ENCODE measurements around the gene TUBG1.
"Not testable (repeated sequence)": the region's sequence is repeated elsewhere in the genome, so short reads cannot be mapped to it uniquely, and the experiment has no call there.

Gene TUBG1

DNA sequence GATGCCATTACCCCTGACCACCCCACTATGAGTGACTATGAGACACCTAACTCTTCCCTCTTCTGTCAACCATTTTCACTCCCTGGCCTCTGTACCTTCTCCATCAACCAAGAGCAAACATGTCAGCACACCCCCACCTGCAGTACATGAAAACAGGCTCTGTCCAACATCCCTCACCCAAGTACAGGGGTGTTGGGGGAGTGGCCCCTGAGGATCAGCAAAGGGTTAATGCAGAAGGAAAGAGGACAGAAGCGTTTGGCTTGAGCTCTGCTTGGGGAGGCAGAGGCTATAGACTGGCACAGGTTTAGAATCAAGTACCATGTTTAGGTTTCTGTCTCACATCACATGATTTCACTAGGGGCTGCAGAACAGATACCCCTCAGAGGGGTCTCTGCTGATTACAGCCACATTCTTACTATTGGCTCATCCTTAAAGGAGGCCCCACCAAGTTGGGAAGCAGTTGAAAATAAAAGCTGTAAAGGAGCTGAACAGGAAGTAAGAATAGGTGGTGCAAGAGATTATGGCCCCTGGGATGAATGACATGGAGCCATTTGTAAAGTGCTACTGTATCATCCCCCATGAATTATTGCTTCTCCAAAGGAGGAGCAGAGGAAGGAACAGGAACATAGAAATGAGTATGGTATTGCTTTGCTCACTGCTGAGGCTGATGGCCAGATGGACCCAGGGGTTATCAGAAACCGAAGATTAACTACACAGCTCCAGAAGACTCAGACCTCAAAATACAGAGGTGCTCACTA, 29.5 kb upstream of the TUBG1 start:
- no peak for DNase-seq

GRCh38 chr17:42581744-42582270, 27.7 kb upstream of the TUBG1 start:
- no peak for DNase-seq

GRCh38 chr17:42584880-42585279, 24.6 kb upstream of the TUBG1 start:
- no peak for DNase-seq

DNA sequence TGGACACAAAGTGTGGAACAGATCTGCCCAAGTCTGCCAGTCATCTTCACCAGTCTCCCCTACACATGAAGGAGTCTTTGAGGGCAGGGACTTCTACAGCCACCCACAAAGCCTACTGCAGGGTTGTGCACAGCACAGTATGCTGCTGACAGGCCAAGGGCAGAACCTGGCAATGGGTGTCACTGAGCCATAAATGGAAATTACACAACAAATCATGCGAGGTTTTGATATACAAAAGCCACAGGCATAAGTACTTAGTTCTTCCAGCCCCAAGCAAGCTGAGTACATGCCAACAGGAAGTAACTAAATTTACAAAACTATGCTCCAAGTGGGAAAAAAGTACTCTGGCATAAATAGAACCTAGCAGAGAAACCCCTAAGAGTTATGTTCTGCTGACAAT, 24.1 kb upstream of the TUBG1 start:
- no peak for DNase-seq

DNA sequence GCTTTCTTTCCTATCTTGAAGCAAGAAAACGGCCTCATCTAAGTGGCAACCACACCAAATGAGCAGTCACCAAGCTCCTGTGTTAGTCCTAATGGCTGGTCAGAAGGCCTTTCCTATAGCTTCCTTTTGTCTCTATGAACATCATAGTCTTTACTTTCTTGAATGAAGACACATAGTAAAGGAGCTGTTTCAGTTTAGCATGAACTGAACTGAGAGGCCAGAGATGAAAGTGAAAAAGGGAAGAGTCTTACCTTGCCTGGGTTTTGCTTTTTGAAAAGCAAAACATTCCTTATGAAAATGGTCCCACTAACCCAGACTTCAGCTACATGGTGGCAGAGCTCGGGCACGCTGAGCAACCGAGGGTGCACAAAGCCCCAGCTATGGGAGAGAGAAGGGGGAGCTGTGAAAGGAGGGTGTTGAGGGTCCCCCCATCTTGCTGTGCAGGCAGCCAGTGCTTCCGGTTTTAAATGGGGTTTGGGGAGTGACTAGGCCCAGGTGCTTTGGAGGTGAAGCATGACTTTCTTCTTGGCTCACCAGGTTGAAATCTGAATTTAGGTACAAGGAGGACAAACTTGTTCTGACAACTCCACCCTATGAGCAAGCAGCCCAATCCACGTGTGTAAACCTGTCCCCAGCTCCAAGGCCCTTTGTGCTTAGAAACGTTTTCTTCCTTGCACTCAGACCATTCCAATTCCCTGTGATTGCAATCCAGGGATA, 22.8 kb upstream of the TUBG1 start:
- no peak for DNase-seq

GRCh38 chr17:42590886-42591285, 18.6 kb upstream of the TUBG1 start:
- DNase-seq: no peak

- DNase-seq: no peak
Measured at GRCh38 chr17:42591411-42591810, 18.1 kb upstream of the TUBG1 start.

DNA sequence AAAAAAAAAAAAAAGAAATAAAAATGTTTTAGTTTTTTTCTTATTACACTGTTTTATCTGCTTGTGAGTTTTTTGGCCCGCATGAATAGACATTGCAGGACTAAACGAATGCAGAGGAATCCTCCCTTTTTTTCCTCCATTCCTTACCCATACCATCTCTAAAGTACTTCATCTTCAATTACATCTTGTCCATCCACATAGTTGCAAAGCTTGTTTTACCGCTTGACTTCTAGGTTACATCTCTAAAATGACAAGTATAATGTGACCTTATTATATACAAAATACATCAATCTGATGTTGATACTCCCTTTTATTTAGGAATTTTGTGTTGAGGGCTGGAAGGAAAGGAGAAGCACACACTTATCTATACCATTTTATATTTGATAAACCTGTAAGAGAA, 13.1 kb upstream of the TUBG1 start:
- DNase-seq: no peak

DNA sequence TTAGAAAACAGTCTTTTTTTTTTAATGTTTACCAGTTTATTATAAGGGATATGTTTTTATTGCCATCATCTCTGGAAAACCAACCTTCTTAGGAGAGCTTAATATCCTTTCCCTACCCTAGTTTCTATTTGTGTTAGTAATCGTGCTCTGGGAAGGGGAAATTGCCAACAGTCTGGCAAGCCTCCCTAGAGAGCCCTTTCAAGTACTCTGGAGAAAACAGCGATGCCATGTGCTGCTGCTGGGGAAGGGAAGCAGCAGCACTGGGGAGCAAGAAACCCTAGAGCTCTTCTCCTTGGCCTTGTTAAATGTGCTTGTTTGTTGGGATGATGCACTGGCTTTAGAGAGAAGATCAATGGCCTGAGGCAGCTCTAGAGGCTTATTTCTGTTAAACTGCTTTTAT, 10.6 kb upstream of the TUBG1 start:
- DNase-seq: no peak

DNA sequence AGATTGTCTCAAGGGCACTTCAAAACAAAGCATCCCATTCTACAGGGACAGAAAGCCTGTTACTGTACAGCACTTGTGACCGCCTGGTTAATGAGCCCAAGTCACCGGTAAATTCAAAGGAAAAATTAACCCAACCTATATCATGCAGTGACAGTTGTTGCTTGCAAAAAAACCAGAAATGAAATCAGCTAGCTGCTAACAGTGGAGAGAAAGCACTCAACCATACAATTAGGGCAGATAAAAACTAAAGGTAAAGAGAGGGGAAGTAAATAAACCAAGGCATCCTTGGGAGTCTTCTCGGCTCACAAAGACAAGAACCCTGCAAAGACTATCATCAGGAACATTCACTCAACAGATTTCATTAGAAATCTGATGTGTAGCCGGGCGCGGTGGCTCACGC, 6.2 kb upstream of the TUBG1 start:
- no peak for DNase-seq

DNA sequence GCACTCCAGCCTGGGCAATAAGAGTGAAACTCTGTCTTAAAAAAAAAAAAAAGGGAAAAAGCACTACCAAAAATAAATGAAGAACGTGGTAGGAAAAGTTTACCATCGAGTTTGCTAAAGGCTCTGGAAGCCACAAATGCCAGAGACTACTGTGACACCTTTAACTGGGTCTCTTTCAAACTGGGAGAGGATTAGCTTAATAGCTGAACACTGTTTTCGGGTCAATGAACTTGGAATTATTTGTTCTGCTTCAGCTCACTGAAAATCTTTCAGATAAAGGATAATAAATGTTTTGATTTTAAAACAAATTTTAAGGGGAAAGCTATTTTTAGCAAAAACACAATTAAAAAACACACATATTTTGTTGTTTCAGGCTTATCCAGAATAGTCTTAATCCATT, 1.7 kb upstream of the TUBG1 start:
- no peak for DNase-seq

DNA sequence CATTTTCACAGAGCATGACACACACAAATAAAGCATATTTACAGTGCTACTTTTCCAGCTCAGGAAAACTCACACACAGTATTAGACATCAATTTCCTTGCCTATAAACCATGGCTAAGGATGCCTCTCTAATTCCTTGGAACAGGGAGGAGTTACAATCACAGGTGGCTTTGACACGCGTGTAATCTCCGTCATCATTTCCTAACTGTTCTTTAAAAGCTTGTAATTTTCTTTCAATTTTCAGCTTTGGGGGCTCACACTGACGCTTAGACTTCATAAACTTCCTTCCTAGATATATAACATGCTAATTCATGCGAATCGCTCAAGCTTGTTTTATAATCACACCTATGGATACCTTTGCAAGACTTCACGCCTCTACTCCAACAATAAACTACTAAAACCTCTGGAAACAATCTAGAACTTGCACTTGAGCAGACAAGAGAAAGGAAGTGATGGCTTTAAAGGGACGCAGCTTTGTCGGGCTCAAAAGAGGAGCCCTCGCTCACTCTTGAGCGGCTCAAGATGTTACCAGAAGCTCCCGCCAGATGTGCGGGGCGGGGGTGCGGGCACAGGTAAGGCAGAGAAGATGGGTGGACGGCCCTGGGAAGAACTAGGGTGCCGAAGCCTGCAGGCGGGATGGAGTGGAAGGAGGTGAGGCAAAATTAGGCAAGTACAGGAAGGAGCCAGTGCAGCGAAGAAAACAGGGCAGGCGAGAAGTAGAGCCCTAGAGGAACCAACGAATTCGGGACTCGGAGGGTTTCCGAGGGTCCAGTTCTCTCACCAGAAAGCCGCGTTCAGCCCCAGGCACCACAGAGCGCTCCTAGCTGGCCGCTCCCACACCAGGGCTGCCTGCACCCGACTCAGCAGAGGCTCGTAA, 940 bp upstream of the TUBG1 start:
- no peak for DNase-seq

GRCh38 chr17:42609814-42610801, 625 bp downstream of the TUBG1 start:
- peak; percentile 38 for DNase-seq

DNA sequence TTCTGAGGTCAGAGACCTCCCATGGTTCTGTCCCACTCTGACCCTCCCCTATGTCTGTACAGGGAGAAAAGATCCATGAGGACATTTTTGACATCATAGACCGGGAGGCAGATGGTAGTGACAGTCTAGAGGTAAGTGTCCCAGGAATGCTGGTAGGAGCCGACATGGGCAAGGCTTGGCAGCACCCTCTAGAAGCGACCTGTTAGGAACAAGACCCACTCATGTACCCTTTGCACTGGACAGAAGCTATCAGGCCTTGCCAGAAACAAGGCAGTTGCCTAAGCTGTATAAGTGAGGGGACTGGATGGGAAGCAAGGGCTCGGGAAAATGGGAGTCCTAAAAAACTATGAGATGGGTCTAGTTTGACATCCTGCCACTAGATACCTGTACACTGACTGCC, 2.5 kb downstream of the TUBG1 start:
- DNase-seq: no peak

- no peak for DNase-seq
Measured at GRCh38 chr17:42613699-42614295, 4.3 kb downstream of the TUBG1 start.

DNA sequence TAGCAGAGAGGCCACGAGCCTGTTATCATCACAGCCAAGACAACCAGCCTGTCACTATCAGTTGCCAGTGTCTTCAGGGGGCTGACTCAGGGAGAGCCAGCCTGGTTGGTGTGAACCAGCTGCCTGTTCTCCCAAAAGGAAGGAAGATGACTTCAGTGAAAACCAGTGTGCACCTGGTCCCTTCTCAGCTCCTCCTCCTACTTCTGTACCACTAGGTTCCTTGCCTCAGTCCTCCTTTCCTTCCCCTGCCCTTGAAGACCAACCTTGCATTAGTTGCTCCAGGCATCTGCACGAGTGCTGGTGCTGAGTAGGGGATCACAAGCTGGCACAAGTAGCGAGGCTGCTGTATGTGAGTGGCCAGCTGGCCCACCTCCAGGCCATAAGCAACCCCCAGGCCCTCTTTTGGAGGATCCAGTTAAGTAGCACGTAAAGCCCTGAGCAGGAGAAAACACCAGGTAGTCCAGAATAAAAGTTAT, 8.5 kb downstream of the TUBG1 start:
- no peak for DNase-seq

- no peak for DNase-seq
Measured at GRCh38 chr17:42618442-42619150, 9.1 kb downstream of the TUBG1 start.

GRCh38 chr17:42621987-42622386, 12.5 kb downstream of the TUBG1 start:
- DNase-seq: not testable (repeated sequence)

DNA sequence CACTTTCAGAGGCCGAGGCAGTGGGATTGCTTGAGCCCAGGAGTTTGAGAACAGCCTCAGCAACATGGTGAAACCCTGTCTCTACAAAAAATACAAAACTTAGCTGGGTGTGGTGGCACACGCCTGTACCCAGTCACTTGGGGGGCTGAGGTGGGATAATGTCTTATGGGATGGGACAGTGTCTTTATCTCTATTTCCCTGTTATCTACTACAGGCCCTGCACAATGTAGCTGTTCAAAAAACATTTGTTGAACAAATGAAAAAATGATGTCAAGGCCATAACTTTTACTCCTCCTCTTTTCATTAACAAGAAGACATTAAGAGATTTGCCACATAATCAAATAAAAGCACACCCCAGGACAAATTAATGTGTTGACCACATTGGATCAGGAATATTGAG, 13.8 kb downstream of the TUBG1 start:
- no peak for DNase-seq

DNA sequence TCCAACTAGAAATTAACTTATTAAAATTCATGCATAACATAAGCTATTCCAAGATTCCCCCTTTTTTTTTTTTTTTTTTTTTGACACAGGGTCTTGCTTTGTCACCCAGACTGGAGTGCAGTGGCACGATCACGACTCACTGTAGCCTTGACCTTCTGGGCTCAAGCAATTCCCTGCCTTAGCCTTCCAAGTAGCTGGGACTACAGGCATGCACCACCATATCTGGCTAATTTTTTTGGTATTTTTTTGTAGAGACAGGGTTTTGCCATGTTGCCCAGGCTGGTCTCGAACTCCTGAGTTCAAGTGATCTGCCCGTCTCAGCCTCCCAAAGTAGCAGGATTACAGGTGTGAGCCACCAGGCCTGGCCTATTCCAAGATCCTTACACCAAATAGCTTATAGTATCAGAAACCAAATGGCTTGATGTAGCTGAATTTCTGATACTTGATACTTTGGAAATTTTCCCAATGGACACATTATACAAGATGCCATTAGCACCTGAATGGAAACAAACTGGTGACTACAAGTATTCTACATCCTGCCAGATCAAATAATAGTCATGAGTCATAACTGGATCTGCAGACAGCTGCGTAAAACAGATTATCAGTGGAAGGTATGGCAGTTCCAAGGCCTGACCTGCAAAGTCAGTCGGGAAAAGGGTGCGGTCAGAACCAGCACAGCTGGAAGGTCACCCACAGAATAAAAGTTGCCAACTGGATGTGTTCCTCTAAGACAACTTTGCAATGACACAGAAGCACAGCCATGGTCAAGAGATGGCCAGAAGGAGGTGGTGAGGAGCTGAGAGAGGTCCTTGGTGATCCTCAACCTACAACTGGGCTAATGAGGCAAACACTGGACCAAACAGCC, 14.5 kb downstream of the TUBG1 start:
- DNase-seq: no peak

Measured in stimulated activated CD4-positive, alpha-beta T cell treated with anti-CD3 and anti-CD28 coated beads, Interleukin-15, amount 100 ng/mL, for 24 hours (primary cell).